HEK293 (cell line): Measurements from ENCODE around the gene ERBB4.

ENCODE experiments used
- CTCF ChIA-PET: fragments of 350-600 bp; formaldehyde crosslinking; extraction: SDS; loops from one replicate; lab custom pipeline; 2021; ENCODE audit warnings: antibody characterized with exemption; lab: Yijun Ruan, JAX
- POLR2A ChIA-PET: fragments of 300-600 bp; formaldehyde crosslinking; extraction: SDS; loops from one replicate; lab custom pipeline; 2020; ENCODE audit warnings: antibody characterized with exemption, inconsistent platforms; lab: Yijun Ruan, JAX
- H3K27ac ChIP-seq: fragments of 200-500 bp; sonication (Bioruptor generic); 2 replicates; pipeline ENCODE4 v1.5.1; 2014; ENCODE audit warnings: low read depth, low read length, control low read depth, inconsistent platforms; ENCODE audit errors: extremely low read depth
- H3K36me3 ChIP-seq, 2 experiments: fragments of 200-500 bp in 1 of 2; sonication (Bioruptor generic) in 1 of 2; 1 replicate in 1 of 2; 2 replicates in 1 of 2; pipeline ENCODE4 v1.5.1; 2014 to 2017; ENCODE audit warnings: inconsistent platforms in 2 of 2, low read length in 2 of 2; ENCODE audit not compliant: control insufficient read depth in 2 of 2, insufficient read depth in 1 of 2
- H3K4me1 ChIP-seq: fragments of 200-500 bp; sonication (Bioruptor generic); 2 replicates; pipeline ENCODE4 v1.5.1; 2014; ENCODE audit warnings: mild to moderate bottlenecking, low read length, inconsistent platforms; ENCODE audit not compliant: control insufficient read depth, insufficient read depth
- H3K4me3 ChIP-seq: 2 replicates; pipeline ENCODE4 v1.5.1; 2011; ENCODE audit warnings: low read depth, mild to moderate bottlenecking, control low read depth, low read length, moderate library complexity
- H3K9me3 ChIP-seq: fragments of 200-500 bp; sonication (Bioruptor generic); 2 replicates; pipeline ENCODE4 v1.5.1; 2014; ENCODE audit warnings: low read depth, low read length, inconsistent platforms; ENCODE audit not compliant: control insufficient read depth, insufficient read depth
- EGR2 ChIP-seq: fragments of 450-650 bp; formaldehyde crosslinking; IDR thresholded peaks from 2 replicates; pipeline ENCODE4 v1.5.1; 2016; ENCODE audit warnings: low read depth, missing biosample characterization, missing genetic modification characterization
- GLIS1 ChIP-seq: fragments of 450-650 bp; formaldehyde crosslinking; IDR thresholded peaks from 2 replicates; pipeline ENCODE4 v1.5.1; 2016; ENCODE audit warnings: missing biosample characterization, missing genetic modification characterization
- HOXC10 ChIP-seq: sonication (generic); formaldehyde crosslinking; IDR thresholded peaks from 2 replicates; pipeline ENCODE4 v1.8.1; 2023; ENCODE audit warnings: mild to moderate bottlenecking, missing genetic modification reagents
- MZF1 ChIP-seq: fragments of 450-650 bp; formaldehyde crosslinking; IDR thresholded peaks from 2 replicates; pipeline ENCODE4 v1.5.1; 2017; ENCODE audit warnings: missing biosample characterization, missing genetic modification characterization, borderline replicate concordance
- PRDM6 ChIP-seq: fragments of 450-650 bp; formaldehyde crosslinking; IDR thresholded peaks from 2 replicates; pipeline ENCODE4 v1.5.1; 2017; ENCODE audit warnings: missing biosample characterization, missing genetic modification characterization
- TRIM28 ChIP-seq: IDR thresholded peaks from 2 replicates; pipeline ENCODE4 v1.6.1; 2011; ENCODE audit warnings: low read length, control low read depth, borderline replicate concordance
- ZNF10 ChIP-seq: fragments of 450-650 bp; formaldehyde crosslinking; IDR thresholded peaks from 2 replicates; pipeline ENCODE4 v1.5.1; 2017; ENCODE audit warnings: missing biosample characterization, missing genetic modification characterization
- ZNF202 ChIP-seq: fragments of 450-650 bp; formaldehyde crosslinking; IDR thresholded peaks from 2 replicates; pipeline ENCODE4 v1.5.1; 2016; ENCODE audit warnings: missing biosample characterization, missing genetic modification characterization, borderline replicate concordance
- ZNF394 ChIP-seq: fragments of 450-650 bp; formaldehyde crosslinking; IDR thresholded peaks from 2 replicates; pipeline ENCODE4 v1.5.1; 2016; ENCODE audit warnings: missing biosample characterization, missing genetic modification characterization, mild to moderate bottlenecking, moderate library complexity, borderline replicate concordance
- ZNF423 ChIP-seq: fragments of 450-650 bp; formaldehyde crosslinking; IDR thresholded peaks from 2 replicates; pipeline ENCODE4 v1.5.1; 2016; ENCODE audit warnings: missing biosample characterization, missing genetic modification characterization
- ZNF449 ChIP-seq: fragments of 450-650 bp; formaldehyde crosslinking; IDR thresholded peaks from 2 replicates; pipeline ENCODE4 v1.5.1; 2017; ENCODE audit warnings: missing biosample characterization, mild to moderate bottlenecking, missing genetic modification characterization, moderate library complexity
- ZNF555 ChIP-seq: fragments of 450-650 bp; formaldehyde crosslinking; conservative IDR thresholded peaks from 2 replicates; pipeline ENCODE4 v1.5.1; 2017; ENCODE audit warnings: missing biosample characterization, mild to moderate bottlenecking, missing genetic modification characterization, inconsistent platforms
- ZNF629 ChIP-seq: fragments of 450-650 bp; formaldehyde crosslinking; IDR thresholded peaks from 2 replicates; pipeline ENCODE4 v1.5.1; 2017; ENCODE audit warnings: missing biosample characterization, missing genetic modification characterization
- ZNF76 ChIP-seq: fragments of 450-650 bp; formaldehyde crosslinking; IDR thresholded peaks from 2 replicates; pipeline ENCODE4; 2016; ENCODE audit warnings: low read depth, missing biosample characterization, missing genetic modification characterization, borderline replicate concordance
- ZNF830 ChIP-seq: fragments of 450-650 bp; IDR thresholded peaks from 2 replicates; pipeline ENCODE4 v1.5.0; 2018; ENCODE audit warnings: missing biosample characterization, missing genetic modification characterization, low read depth, mild to moderate bottlenecking, moderate library complexity
- ZNF837 ChIP-seq: fragments of 450-650 bp; formaldehyde crosslinking; IDR thresholded peaks from 2 replicates; pipeline ENCODE4 v1.5.1; 2016; ENCODE audit warnings: missing biosample characterization, missing genetic modification characterization
- ZSCAN16 ChIP-seq: fragments of 450-650 bp; formaldehyde crosslinking; IDR thresholded peaks from 2 replicates; pipeline ENCODE4 v1.5.1; 2016; ENCODE audit warnings: missing biosample characterization, missing genetic modification characterization
- TF ChIP-seq, protein P1 (sequence below): fragments of 450-650 bp; formaldehyde crosslinking; IDR thresholded peaks from 2 replicates; pipeline ENCODE4 v1.5.1; 2016; ENCODE audit warnings: missing biosample characterization, missing genetic modification characterization
- TF ChIP-seq, protein P2 (sequence below): fragments of 450-650 bp; formaldehyde crosslinking; IDR thresholded peaks from 2 replicates; pipeline ENCODE4 v1.5.0; 2017; ENCODE audit warnings: missing biosample characterization, missing genetic modification characterization, borderline replicate concordance
- TF ChIP-seq, protein P3 (sequence below): fragments of 450-650 bp; formaldehyde crosslinking; IDR thresholded peaks from 2 replicates; pipeline ENCODE4 v1.5.1; 2016; ENCODE audit warnings: missing biosample characterization, missing genetic modification characterization

The ERBB4 gene

DNA sequence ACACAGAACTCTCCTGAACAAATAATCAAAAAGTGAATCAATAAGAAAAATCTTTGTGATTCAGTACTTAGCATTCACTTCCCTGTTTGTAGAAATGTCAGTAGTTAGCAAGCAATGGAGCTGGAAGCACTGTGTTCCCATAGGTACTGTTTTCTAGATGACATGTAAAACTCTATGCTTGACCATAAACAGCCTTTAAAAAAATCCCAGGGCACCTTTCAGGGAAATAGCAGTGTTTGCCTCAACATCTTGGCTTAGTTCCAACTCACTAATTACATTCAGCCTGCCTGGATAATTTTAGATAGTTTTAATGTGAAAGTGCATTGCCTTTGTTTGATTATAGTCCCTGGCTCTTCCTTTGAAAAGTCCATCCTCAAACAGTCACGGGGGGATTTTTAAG lies 721.8 kb downstream of the ERBB4 start:
- TF ChIP-seq ZNF76 (tag by site-specific recombination): no peak
- peak; percentile 61 for TF ChIP-seq PRDM6
- Histone ChIP-seq H3K27ac (no peak overlapping the region), H3K36me3 (no peaks in the 10 kb centered on the region), H3K4me3 (no peak overlapping the region), H3K9me3 (no peaks in the 10 kb centered on the region), H3K4me1 (peaks cover 4% of the 10 kb centered on the region)
- ChIA-PET POLR2A (no interaction called here), CTCF (no interaction called here)

DNA sequence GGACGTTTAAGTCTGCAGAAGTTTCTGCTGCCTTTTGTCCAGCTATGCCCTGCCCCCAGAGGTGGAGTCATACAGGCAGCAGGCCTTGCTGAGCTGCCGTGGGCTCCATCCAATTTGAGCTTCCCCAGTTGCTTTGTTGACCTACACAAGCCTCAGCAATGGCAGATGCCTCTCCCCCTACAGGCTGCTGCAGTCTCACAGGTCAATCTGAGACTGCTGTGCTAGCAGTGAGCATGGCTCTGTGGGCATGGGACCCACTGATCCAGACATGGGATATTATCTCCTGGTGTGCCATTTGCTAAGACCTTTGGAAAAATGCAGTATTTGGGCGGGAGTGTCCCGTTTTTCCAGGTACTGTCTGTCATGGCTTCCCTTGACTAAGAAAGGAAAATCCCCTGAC lies 726.0 kb downstream of the ERBB4 start:
- ChIA-PET CTCF (no interaction called here), POLR2A (no interaction called here)
- H3K36me3 ChIP-seq: no peaks in the 10 kb centered on the region
- H3K4me3 ChIP-seq: no peak overlapping the region
- peaks cover 4% of the 10 kb centered on the region for H3K4me1 ChIP-seq
- H3K9me3 ChIP-seq: no peaks in the 10 kb centered on the region
- no peak overlapping the region for H3K27ac ChIP-seq
- TF ChIP-seq, protein P1, sequence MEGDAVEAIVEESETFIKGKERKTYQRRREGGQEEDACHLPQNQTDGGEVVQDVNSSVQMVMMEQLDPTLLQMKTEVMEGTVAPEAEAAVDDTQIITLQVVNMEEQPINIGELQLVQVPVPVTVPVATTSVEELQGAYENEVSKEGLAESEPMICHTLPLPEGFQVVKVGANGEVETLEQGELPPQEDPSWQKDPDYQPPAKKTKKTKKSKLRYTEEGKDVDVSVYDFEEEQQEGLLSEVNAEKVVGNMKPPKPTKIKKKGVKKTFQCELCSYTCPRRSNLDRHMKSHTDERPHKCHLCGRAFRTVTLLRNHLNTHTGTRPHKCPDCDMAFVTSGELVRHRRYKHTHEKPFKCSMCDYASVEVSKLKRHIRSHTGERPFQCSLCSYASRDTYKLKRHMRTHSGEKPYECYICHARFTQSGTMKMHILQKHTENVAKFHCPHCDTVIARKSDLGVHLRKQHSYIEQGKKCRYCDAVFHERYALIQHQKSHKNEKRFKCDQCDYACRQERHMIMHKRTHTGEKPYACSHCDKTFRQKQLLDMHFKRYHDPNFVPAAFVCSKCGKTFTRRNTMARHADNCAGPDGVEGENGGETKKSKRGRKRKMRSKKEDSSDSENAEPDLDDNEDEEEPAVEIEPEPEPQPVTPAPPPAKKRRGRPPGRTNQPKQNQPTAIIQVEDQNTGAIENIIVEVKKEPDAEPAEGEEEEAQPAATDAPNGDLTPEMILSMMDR (tag by site-specific recombination): no peak
- TF ChIP-seq GLIS1 (tag by site-specific recombination) (no peak), ZNF423 (tag by site-specific recombination) (no peak), TRIM28 (no peak), ZNF394 (tag by site-specific recombination) (no peak), ZNF449 (tag by site-specific recombination) (no peak), HOXC10 (CRISPR knock-in tag) (no peak), ZSCAN16 (tag by site-specific recombination) (no peak), ZNF10 (no peak), ZNF837 (no peak), ZNF202 (tag by site-specific recombination) (no peak), EGR2 (tag by site-specific recombination) (no peak), MZF1 (tag by site-specific recombination) (no peak), ZNF555 (no peak), ZNF629 (tag by site-specific recombination) (no peak), ZNF830 (tag by site-specific recombination) (no peak)
- TF ChIP-seq, protein P2, sequence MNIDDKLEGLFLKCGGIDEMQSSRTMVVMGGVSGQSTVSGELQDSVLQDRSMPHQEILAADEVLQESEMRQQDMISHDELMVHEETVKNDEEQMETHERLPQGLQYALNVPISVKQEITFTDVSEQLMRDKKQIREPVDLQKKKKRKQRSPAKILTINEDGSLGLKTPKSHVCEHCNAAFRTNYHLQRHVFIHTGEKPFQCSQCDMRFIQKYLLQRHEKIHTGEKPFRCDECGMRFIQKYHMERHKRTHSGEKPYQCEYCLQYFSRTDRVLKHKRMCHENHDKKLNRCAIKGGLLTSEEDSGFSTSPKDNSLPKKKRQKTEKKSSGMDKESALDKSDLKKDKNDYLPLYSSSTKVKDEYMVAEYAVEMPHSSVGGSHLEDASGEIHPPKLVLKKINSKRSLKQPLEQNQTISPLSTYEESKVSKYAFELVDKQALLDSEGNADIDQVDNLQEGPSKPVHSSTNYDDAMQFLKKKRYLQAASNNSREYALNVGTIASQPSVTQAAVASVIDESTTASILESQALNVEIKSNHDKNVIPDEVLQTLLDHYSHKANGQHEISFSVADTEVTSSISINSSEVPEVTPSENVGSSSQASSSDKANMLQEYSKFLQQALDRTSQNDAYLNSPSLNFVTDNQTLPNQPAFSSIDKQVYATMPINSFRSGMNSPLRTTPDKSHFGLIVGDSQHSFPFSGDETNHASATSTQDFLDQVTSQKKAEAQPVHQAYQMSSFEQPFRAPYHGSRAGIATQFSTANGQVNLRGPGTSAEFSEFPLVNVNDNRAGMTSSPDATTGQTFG (tag by site-specific recombination): no peak
- TF ChIP-seq, protein P3, sequence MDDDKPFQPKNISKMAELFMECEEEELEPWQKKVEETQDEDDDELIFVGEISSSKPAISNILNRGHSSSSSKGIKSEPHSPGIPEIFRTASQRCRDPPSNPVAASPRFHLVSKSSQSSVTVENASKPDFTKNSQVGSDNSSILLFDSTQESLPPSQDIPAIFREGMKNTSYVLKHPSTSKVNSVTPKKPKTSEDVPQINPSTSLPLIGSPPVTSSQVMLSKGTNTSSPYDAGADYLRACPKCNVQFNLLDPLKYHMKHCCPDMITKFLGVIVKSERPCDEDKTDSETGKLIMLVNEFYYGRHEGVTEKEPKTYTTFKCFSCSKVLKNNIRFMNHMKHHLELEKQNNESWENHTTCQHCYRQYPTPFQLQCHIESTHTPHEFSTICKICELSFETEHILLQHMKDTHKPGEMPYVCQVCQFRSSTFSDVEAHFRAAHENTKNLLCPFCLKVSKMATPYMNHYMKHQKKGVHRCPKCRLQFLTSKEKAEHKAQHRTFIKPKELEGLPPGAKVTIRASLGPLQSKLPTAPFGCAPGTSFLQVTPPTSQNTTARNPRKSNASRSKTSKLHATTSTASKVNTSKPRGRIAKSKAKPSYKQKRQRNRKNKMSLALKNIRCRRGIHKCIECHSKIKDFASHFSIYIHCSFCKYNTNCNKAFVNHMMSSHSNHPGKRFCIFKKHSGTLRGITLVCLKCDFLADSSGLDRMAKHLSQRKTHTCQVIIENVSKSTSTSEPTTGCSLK: no peak
